Sigmoid colon (tissue), 7 donors: ENCODE results near the gene DQX1. TPM values are rescaled to one million over a fixed set of nuclear protein-coding genes. Genes with fewer than 3 reads are reported as not detected.

Experiments used
- DNase-seq: peaks from one replicate; pipeline ENCODE4 v3.0.0-alpha.2; 2019
- H3K27ac ChIP-seq, 4 donors: fragments of 200-600 bp; sonication (generic); one replicate each; pipeline ENCODE4 v1.5.1; 2016 to 2019; ENCODE audit warnings: mild to moderate bottlenecking in 1 of 4
- H3K27me3 ChIP-seq, 3 donors: fragments of 200-600 bp; sonication (generic); one replicate each; pipeline ENCODE4 v1.5.1; 2019; ENCODE audit warnings: mild to moderate bottlenecking in 1 of 3
- H3K36me3 ChIP-seq, 4 donors: fragments of 200-600 bp; sonication (generic); one replicate each; pipeline ENCODE4 v1.5.1; 2016 to 2019
- H3K4me1 ChIP-seq, 4 donors: fragments of 200-600 bp; sonication (generic); one replicate each; pipeline ENCODE4 v1.5.1; 2017 to 2019
- H3K4me3 ChIP-seq, 4 donors: fragments of 200-600 bp; sonication (generic); one replicate each; pipeline ENCODE4 v1.5.1; 2017 to 2019; ENCODE audit warnings: mild to moderate bottlenecking in 2 of 4, moderate library complexity in 1 of 4
- H3K9me3 ChIP-seq, 4 donors: fragments of 200-600 bp in 3 of 4; sonication (generic) in 3 of 4; one replicate each; pipeline versions ENCODE4 v1.5.1 to v1.6.1; 2013 to 2019
- EP300 ChIP-seq, 4 donors: sonication (generic); formaldehyde crosslinking; IDR thresholded peaks; one replicate each; pipeline ENCODE4 v1.6.1; 2017; ENCODE audit warnings: antibody characterized with exemption in 4 of 4
- POLR2A ChIP-seq, 2 donors: fragments of 450-650 bp; IDR thresholded peaks; one replicate each; pipeline ENCODE4 v1.6.1; 2016; ENCODE audit warnings: antibody characterized with exemption in 2 of 2, mild to moderate bottlenecking in 2 of 2, moderate library complexity in 2 of 2
- POLR2AphosphoS5 ChIP-seq, 4 donors: sonication (generic); formaldehyde crosslinking; IDR thresholded peaks; one replicate each; pipeline ENCODE4 v1.6.1; 2017; ENCODE audit warnings: antibody characterized with exemption in 4 of 4
- WGBS, 2 donors: extraction: QIAGEN DNeasy Blood & Tissue Kit; methylation state at CpG; one replicate each; pipeline ENCODE4 v1.1.7; 2013; 5-methylcytosine and 5-hydroxymethylcytosine counted together
- intact Hi-C: fragments of 100-400 bp; cut with DNase I; formaldehyde crosslinking; loops from one replicate; pipeline ENCODE4 v1.15.1; 2023
- polyA plus RNA-seq, 3 donors: library from polyadenylated mRNA; stranded (reverse); fragments of 200-250 nt; gene quantifications; one replicate each; pipeline ENCODE4 v1.2.3, GENCODE V29; 2013
- total RNA-seq, 4 donors: library from RNA; depleted of rRNA; stranded (reverse); fragments of >200 nt; gene quantifications; one replicate each; pipeline ENCODE4 v1.1.0, GENCODE V29; 2016
- TF ChIP-seq, protein P1 (sequence below), 4 experiments: fragments of 450-650 bp in 3 of 4; fragments of 200-600 bp in 1 of 4; IDR thresholded peaks; one replicate each; pipeline ENCODE4 v1.5.1; 2016 to 2019; ENCODE audit warnings: antibody characterized with exemption in 4 of 4, mild to moderate bottlenecking in 3 of 4, moderate library complexity in 2 of 4
- donor health status: healthy with polysubstance abuse.
- donor health status: Bipolar disorder and iron deficiency.
- donor health status: healthy.

The DQX1 gene
- total and polyA plus RNA-seq, 7 donors: 7.2 to 15.6 (median 13.2) TPM; not detected in 4

DNA sequence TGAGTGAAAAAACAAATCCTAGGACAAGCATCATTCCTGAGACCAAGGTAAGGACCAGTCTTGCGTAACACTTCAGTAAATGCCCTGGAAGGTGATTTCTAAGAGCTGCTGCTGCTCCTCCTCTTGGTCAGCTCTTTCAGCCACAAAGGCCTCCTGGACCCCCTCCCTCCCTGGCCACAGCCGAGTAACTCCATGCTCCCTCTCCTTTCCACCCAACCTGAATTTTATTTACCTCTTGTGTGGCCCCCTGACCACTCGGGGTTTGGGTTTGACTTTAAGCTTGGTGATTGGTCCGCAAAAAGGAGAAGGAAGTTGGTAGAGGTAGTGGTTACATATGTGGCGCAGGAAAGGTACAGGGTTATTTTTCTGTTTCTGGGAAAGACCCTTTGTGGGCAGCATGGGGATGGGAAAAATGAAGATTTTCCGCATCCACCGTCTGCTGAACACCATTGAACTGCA lies 12.9 kb upstream of the DQX1 start:
- no peak for DNase-seq
- WGBS, 2 donors: 53 to 85% methylated on average over 7 of the region's 7 CpGs
- no peak for TF ChIP-seq POLR2A (IDR thresholded peaks at IDR 0.05)
- TF ChIP-seq, protein P1, sequence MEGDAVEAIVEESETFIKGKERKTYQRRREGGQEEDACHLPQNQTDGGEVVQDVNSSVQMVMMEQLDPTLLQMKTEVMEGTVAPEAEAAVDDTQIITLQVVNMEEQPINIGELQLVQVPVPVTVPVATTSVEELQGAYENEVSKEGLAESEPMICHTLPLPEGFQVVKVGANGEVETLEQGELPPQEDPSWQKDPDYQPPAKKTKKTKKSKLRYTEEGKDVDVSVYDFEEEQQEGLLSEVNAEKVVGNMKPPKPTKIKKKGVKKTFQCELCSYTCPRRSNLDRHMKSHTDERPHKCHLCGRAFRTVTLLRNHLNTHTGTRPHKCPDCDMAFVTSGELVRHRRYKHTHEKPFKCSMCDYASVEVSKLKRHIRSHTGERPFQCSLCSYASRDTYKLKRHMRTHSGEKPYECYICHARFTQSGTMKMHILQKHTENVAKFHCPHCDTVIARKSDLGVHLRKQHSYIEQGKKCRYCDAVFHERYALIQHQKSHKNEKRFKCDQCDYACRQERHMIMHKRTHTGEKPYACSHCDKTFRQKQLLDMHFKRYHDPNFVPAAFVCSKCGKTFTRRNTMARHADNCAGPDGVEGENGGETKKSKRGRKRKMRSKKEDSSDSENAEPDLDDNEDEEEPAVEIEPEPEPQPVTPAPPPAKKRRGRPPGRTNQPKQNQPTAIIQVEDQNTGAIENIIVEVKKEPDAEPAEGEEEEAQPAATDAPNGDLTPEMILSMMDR (IDR thresholded peaks at IDR 0.05): no peak
- no peak for TF ChIP-seq EP300 (IDR thresholded peaks at IDR 0.05)
- TF ChIP-seq POLR2AphosphoS5 (IDR thresholded peaks at IDR 0.05): no peak
- Histone ChIP-seq H3K36me3 (no peaks in the 10 kb centered on the region), H3K4me3 (no peak overlapping the region), H3K4me1 (no peaks in the 10 kb centered on the region), H3K27me3 (no peaks in the 10 kb centered on the region), H3K9me3 (no peaks in the 10 kb centered on the region), H3K27ac (no peak overlapping the region)
- intact Hi-C loops: no loop called here

DNA sequence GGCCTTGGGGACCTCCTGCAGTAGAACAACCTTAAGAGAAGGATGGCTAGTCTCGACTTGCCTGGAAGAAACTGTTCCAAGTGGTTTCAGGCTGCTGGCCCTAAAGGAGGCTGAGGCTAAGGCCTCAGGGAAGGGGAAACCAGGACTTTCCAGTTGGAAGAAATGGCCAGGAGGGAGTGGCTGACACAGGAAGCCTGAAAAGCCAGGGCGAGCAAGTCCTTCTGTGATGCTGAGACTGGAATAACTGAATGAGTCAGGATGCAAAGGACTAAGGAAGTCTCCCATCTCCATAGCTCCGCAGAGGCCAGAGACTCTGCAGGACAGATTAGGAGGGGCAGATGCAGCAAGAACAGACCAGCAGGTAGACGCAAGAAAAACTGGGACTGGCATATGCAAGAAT lies 11.1 kb upstream of the DQX1 start:
- Histone ChIP-seq H3K36me3 (peaks cover 0 to 15% (median 10%) of the 10 kb centered on the region in 4 donors), H3K9me3 (no peaks in the 10 kb centered on the region), H3K27me3 (no peaks in the 10 kb centered on the region), H3K27ac (no peak overlapping the region), H3K4me3 (no peak overlapping the region), H3K4me1 (no peaks in the 10 kb centered on the region)
- TF ChIP-seq POLR2AphosphoS5 (IDR thresholded peaks at IDR 0.05) (no peak), EP300 (IDR thresholded peaks at IDR 0.05) (no peak), POLR2A (IDR thresholded peaks at IDR 0.05) (no peak)
- TF ChIP-seq, protein P1 (IDR thresholded peaks at IDR 0.05): no peak
- intact Hi-C loops: no loop called here
- DNase-seq: no peak
- 77 to 81% methylated on average over 4 of the region's 4 CpGs for WGBS, 2 donors

DNA sequence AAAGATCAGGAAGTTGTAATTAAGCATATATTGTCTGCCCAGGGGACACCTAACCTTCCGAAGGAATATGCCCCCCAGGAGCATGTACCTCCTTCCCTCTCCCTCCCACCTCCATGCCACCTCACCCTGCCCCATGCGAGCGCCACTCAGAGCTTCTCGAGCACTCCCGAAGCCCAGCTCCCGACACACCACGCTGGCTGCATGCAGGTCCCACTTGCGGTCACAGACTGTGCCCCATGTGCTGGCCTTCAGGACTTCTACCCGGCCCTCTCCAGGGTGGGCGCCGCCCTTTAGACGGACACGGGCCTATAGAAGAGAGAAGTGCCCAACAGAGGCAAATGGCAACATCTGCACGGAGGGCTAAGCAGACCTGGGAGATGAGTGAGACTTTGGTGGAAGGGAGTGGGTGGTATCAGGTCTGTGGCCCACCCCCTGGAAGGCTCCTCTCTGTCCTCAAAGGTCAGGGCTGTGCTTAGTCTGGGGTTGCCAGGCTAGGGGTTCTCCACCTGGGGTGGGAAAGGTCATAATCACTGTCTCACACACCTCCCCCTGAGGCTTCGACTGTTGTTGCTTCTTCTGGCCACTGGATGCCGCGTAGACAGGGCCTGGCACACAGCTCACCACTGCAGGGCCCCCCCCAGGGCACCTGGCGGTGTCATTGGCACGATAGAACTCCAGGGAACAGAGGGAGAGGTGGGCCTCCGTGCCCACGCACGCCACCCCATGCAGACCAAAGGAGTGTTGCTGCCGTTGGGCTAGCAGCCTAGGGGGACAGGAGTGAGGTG lies 10.3 kb upstream of the DQX1 start:
- whole genome bisulfite sequencing, 2 donors: 86 to 90% methylated on average over 23 of the region's 23 CpGs
- H3K4me3 ChIP-seq: no peak overlapping the region
- DNase-seq: no peak
- H3K36me3 ChIP-seq: peaks cover 0 to 15% (median 10%) of the 10 kb centered on the region in 4 donors
- H3K9me3 ChIP-seq: no peaks in the 10 kb centered on the region
- intact Hi-C loops: no loop called here
- no peaks in the 10 kb centered on the region for H3K27me3 ChIP-seq
- TF ChIP-seq, protein P1 (IDR thresholded peaks at IDR 0.05): no peak
- TF ChIP-seq POLR2A (IDR thresholded peaks at IDR 0.05) (no peak), POLR2AphosphoS5 (IDR thresholded peaks at IDR 0.05) (no peak), EP300 (IDR thresholded peaks at IDR 0.05) (no peak)
- H3K27ac ChIP-seq: no peak overlapping the region
- H3K4me1 ChIP-seq: peaks cover 0 to 7% (median 2%) of the 10 kb centered on the region in 4 donors

DNA sequence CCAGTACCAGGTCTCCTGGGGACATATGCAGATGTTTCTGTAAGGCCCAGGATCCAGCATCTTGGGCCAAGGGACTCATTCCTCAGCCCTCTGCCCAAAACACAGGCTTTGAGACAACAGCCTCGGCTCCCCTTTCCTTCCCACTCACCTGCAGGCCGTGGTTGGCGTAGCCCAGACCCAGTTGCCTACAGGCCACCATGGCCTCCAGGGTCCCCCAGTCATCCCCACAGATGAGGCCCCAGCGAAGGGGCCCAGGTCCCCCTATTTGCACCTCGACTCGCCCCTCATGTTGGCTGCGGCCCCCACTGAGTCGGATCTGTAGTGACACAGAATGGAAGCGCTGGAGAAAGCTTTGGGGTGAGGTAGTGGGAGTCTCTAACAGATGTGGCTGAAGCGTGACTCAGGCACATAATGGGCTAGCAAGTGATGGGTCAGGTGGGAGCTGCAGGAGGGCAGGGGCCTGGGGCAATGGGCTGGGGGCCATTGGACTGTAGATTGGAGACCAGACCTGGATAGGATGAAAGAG lies 9.5 kb upstream of the DQX1 start:
- Histone ChIP-seq H3K4me3 (no peak overlapping the region), H3K4me1 (peaks cover 0 to 15% (median 11%) of the 10 kb centered on the region in 4 donors), H3K9me3 (no peaks in the 10 kb centered on the region), H3K27ac (no peak overlapping the region), H3K27me3 (no peaks in the 10 kb centered on the region), H3K36me3 (peaks cover 0 to 15% (median 10%) of the 10 kb centered on the region in 4 donors)
- WGBS, 2 donors: 88 to 94% methylated on average over 10 of the region's 10 CpGs
- DNase-seq: no peak
- intact Hi-C loops: no loop called here
- no peak for TF ChIP-seq POLR2AphosphoS5 (IDR thresholded peaks at IDR 0.05)
- TF ChIP-seq, protein P1 (IDR thresholded peaks at IDR 0.05): no peak
- TF ChIP-seq EP300 (IDR thresholded peaks at IDR 0.05): no peak
- TF ChIP-seq POLR2A (IDR thresholded peaks at IDR 0.05): no peak
